K562 (cell line): ENCODE measurements around the gene GULP1.

ENCODE experiments used
- BHLHE40 ChIP-seq: IDR thresholded peaks from 2 replicates; pipeline ENCODE4 v1.6.1; 2011; ENCODE audit warnings: low read length, improper control_type of control experiment
- CHD4 ChIP-seq: fragments of 200-600 bp; sonication (generic); IDR thresholded peaks from 3 replicates; pipeline ENCODE4 v1.6.1; 2012; ENCODE audit warnings: low read depth, mild to moderate bottlenecking, mixed read lengths, low read length, inconsistent platforms; ENCODE audit not compliant: insufficient read depth, insufficient replicate concordance, poor library complexity, severe bottlenecking
- E2F3 ChIP-seq: fragments of 250-450 bp; sonication (Bioruptor Pico); IDR thresholded peaks from 2 replicates; pipeline ENCODE4 v1.4.0; 2020; ENCODE audit warnings: mild to moderate bottlenecking
- ELF1 ChIP-seq: fragments of 200-800 bp; sonication (Bioruptor generic); IDR thresholded peaks from 2 replicates; pipeline ENCODE4 v1.6.1; 2016; ENCODE audit warnings: missing genetic modification characterization, missing compliant biosample characterization
- NFIX ChIP-seq: fragments of 250-450 bp; sonication (Bioruptor Pico); IDR thresholded peaks from 2 replicates; pipeline ENCODE4 v1.4.0; 2020; ENCODE audit warnings: low read depth, mild to moderate bottlenecking, moderate library complexity
- POLR2A ChIP-seq: fragments of 450-650 bp; conservative IDR thresholded peaks from 2 replicates; pipeline ENCODE4 v1.6.1; 2016
- POLR2AphosphoS5 ChIP-seq: IDR thresholded peaks from 2 replicates; pipeline ENCODE4 v1.6.1; 2011; ENCODE audit warnings: mild to moderate bottlenecking, low read depth, low read length, moderate library complexity; ENCODE audit not compliant: control insufficient read depth, insufficient read depth
- REST ChIP-seq, 2 experiments: fragments of 450-650 bp; formaldehyde crosslinking in 1 of 2; IDR thresholded peaks; 2 replicates each; pipeline versions ENCODE4 v1.4.0 to v1.6.1; 2014 to 2020; ENCODE audit warnings: mild to moderate bottlenecking in 2 of 2, borderline replicate concordance in 1 of 2, low read depth in 1 of 2
- SIRT6 ChIP-seq: IDR thresholded peaks from one replicate; pipeline ENCODE4 v1.6.1; 2012; ENCODE audit warnings: low read depth, mild to moderate bottlenecking, control low read depth, inconsistent platforms, low read length, moderate library complexity
- ZBTB26 ChIP-seq: fragments of 450-650 bp; formaldehyde crosslinking; IDR thresholded peaks from 2 replicates; pipeline ENCODE4 v1.4.0; 2022; ENCODE audit warnings: missing genetic modification characterization
- ZBTB40 ChIP-seq, 2 experiments: fragments of 450-650 bp in 1 of 2; sonication (generic) in 1 of 2; formaldehyde crosslinking in 1 of 2; IDR thresholded peaks; 2 replicates each; pipeline versions ENCODE4 v1.7.1 to v1.9.0; 2016 to 2022; ENCODE audit warnings: inconsistent platforms in 1 of 2, mild to moderate bottlenecking in 1 of 2, missing genetic modification reagents in 1 of 2
- ZNF232 ChIP-seq: sonication (generic); formaldehyde crosslinking; IDR thresholded peaks from 2 replicates; pipeline ENCODE4 v1.8.0; 2022; ENCODE audit warnings: mild to moderate bottlenecking, missing genetic modification reagents

- no peak for TF ChIP-seq SIRT6
- TF ChIP-seq ELF1: no peak
- TF ChIP-seq ZNF232 (CRISPR knock-in tag): no peak
- TF ChIP-seq BHLHE40: no peak
- no peak for TF ChIP-seq CHD4
- TF ChIP-seq NFIX: no peak
- TF ChIP-seq POLR2A: no peak
- TF ChIP-seq ZBTB40 (IDR thresholded peaks at IDR 0.05): no peak
- no peak for TF ChIP-seq ZBTB40 (CRISPR knock-in tag; IDR thresholded peaks at IDR 0.05)
- no peak for TF ChIP-seq ZBTB26
- no peak for TF ChIP-seq E2F3
- TF ChIP-seq REST (IDR thresholded peaks at IDR 0.05; ENCODE audit: borderline replicate concordance): no peak
- TF ChIP-seq REST (CRISPR knock-in tag; IDR thresholded peaks at IDR 0.05; ENCODE audit: low read depth): no peak
- no peak for TF ChIP-seq POLR2AphosphoS5
These were observed 53.8 kb downstream of the GULP1 start for GRCh38 chr2:188345426-188345825.
